ENCODE data around the gene CCDC102A. TPM values are rescaled to one million over a fixed set of nuclear protein-coding genes. Genes with fewer than 3 reads are reported as not detected.

The CCDC102A gene
- total and polyA plus RNA-seq, 2 of the 13 experiments (the other 11 are each of a cell fraction or from before 2014, with no cell fraction given): 2.1 to 2.8 TPM

- TF ChIP-seq, protein P1, sequence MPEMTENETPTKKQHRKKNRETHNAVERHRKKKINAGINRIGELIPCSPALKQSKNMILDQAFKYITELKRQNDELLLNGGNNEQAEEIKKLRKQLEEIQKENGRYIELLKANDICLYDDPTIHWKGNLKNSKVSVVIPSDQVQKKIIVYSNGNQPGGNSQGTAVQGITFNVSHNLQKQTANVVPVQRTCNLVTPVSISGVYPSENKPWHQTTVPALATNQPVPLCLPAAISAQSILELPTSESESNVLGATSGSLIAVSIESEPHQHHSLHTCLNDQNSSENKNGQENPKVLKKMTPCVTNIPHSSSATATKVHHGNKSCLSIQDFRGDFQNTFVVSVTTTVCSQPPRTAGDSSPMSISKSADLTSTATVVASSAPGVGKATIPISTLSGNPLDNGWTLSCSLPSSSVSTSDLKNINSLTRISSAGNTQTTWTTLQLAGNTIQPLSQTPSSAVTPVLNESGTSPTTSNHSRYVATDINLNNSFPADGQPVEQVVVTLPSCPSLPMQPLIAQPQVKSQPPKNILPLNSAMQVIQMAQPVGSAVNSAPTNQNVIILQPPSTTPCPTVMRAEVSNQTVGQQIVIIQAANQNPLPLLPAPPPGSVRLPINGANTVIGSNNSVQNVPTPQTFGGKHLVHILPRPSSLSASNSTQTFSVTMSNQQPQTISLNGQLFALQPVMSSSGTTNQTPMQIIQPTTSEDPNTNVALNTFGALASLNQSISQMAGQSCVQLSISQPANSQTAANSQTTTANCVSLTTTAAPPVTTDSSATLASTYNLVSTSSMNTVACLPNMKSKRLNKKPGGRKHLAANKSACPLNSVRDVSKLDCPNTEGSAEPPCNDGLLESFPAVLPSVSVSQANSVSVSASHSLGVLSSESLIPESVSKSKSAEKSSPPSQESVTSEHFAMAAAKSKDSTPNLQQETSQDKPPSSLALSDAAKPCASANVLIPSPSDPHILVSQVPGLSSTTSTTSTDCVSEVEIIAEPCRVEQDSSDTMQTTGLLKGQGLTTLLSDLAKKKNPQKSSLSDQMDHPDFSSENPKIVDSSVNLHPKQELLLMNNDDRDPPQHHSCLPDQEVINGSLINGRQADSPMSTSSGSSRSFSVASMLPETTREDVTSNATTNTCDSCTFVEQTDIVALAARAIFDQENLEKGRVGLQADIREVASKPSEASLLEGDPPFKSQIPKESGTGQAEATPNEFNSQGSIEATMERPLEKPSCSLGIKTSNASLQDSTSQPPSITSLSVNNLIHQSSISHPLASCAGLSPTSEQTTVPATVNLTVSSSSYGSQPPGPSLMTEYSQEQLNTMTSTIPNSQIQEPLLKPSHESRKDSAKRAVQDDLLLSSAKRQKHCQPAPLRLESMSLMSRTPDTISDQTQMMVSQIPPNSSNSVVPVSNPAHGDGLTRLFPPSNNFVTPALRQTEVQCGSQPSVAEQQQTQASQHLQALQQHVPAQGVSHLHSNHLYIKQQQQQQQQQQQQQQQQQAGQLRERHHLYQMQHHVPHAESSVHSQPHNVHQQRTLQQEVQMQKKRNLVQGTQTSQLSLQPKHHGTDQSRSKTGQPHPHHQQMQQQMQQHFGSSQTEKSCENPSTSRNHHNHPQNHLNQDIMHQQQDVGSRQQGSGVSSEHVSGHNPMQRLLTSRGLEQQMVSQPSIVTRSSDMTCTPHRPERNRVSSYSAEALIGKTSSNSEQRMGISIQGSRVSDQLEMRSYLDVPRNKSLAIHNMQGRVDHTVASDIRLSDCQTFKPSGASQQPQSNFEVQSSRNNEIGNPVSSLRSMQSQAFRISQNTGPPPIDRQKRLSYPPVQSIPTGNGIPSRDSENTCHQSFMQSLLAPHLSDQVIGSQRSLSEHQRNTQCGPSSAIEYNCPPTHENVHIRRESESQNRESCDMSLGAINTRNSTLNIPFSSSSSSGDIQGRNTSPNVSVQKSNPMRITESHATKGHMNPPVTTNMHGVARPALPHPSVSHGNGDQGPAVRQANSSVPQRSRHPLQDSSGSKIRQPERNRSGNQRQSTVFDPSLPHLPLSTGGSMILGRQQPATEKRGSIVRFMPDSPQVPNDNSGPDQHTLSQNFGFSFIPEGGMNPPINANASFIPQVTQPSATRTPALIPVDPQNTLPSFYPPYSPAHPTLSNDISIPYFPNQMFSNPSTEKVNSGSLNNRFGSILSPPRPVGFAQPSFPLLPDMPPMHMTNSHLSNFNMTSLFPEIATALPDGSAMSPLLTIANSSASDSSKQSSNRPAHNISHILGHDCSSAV (CRISPR knock-in tag; IDR thresholded peaks at IDR 0.05; ENCODE audit: borderline replicate concordance): no peak
- no peak for TF ChIP-seq ATM (IDR thresholded peaks at IDR 0.05; ENCODE audit: borderline replicate concordance)
- TF ChIP-seq, protein P2, sequence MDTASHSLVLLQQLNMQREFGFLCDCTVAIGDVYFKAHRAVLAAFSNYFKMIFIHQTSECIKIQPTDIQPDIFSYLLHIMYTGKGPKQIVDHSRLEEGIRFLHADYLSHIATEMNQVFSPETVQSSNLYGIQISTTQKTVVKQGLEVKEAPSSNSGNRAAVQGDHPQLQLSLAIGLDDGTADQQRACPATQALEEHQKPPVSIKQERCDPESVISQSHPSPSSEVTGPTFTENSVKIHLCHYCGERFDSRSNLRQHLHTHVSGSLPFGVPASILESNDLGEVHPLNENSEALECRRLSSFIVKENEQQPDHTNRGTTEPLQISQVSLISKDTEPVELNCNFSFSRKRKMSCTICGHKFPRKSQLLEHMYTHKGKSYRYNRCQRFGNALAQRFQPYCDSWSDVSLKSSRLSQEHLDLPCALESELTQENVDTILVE (CRISPR knock-in tag; IDR thresholded peaks at IDR 0.05): peak; percentile 44; the same call in 1 of the 2 replicates
- TF ChIP-seq KAT8 (CRISPR knock-in tag; IDR thresholded peaks at IDR 0.05): 0 out of 2 replicates have a peak, but pooled peaks have one; percentile 51
- TF ChIP-seq FOXA3 (CRISPR knock-in tag; IDR thresholded peaks at IDR 0.05): peak; percentile 36; the same call in 1 of the 2 replicates
- TF ChIP-seq HNF4G (IDR thresholded peaks at IDR 0.05; ENCODE audit: borderline replicate concordance, low read depth, low read length): no peak
- TF ChIP-seq HNF4G (CRISPR knock-in tag; IDR thresholded peaks at IDR 0.05; ENCODE audit: borderline replicate concordance, low read depth): 0 out of 2 replicates have a peak, but pooled peaks have one; percentile 13
- peak; percentile 57; the same call in 1 of the 2 replicates for TF ChIP-seq IKZF5 (CRISPR knock-in tag; IDR thresholded peaks at IDR 0.05)
- TF ChIP-seq ZBTB1 (CRISPR knock-in tag; IDR thresholded peaks at IDR 0.05; ENCODE audit: borderline replicate concordance): no peak
- TF ChIP-seq ZSCAN20 (CRISPR knock-in tag; IDR thresholded peaks at IDR 0.05; ENCODE audit: borderline replicate concordance): no peak
- TF ChIP-seq TEAD3 (CRISPR knock-in tag; optimal IDR thresholded peaks at IDR 0.05; ENCODE audit: borderline replicate concordance): peak; percentile 55
- no peak for TF ChIP-seq ATF1 (CRISPR knock-in tag; IDR thresholded peaks at IDR 0.05)
- no peak for TF ChIP-seq SNRNP70 (IDR thresholded peaks at IDR 0.05; ENCODE audit: low read depth, low read length)
- TF ChIP-seq, protein P3, sequence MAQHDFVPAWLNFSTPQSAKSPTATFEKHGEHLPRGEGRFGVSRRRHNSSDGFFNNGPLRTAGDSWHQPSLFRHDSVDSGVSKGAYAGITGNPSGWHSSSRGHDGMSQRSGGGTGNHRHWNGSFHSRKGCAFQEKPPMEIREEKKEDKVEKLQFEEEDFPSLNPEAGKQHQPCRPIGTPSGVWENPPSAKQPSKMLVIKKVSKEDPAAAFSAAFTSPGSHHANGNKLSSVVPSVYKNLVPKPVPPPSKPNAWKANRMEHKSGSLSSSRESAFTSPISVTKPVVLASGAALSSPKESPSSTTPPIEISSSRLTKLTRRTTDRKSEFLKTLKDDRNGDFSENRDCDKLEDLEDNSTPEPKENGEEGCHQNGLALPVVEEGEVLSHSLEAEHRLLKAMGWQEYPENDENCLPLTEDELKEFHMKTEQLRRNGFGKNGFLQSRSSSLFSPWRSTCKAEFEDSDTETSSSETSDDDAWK (CRISPR knock-in tag; IDR thresholded peaks at IDR 0.05): no peak
- TF ChIP-seq SMAD1 (CRISPR knock-in tag; IDR thresholded peaks at IDR 0.05; ENCODE audit: borderline replicate concordance, low read depth): no peak
- no peak for TF ChIP-seq ETV6 (CRISPR knock-in tag; conservative IDR thresholded peaks at IDR 0.05)
- no peak for TF ChIP-seq ZFX (CRISPR knock-in tag; IDR thresholded peaks at IDR 0.05; ENCODE audit: low read depth)
- TF ChIP-seq RFX1 (IDR thresholded peaks at IDR 0.05): no peak
Observed at GRCh38 chr16:57519796-57520360, 16.5 kb downstream of the CCDC102A start (continued).

All from HepG2 (cell line).